Measurements from ENCODE around the gene PDE1C. TPM values are rescaled to one million over a fixed set of nuclear protein-coding genes. Genes with fewer than 3 reads are reported as not detected.
A peak's percentile ranks its signal among the peaks of the same experiment; 100 is the strongest.

The PDE1C gene
- polyA plus RNA-seq, 3 donors from 2014 or later, result 0.09 TPM; not detected in 2

DNA sequence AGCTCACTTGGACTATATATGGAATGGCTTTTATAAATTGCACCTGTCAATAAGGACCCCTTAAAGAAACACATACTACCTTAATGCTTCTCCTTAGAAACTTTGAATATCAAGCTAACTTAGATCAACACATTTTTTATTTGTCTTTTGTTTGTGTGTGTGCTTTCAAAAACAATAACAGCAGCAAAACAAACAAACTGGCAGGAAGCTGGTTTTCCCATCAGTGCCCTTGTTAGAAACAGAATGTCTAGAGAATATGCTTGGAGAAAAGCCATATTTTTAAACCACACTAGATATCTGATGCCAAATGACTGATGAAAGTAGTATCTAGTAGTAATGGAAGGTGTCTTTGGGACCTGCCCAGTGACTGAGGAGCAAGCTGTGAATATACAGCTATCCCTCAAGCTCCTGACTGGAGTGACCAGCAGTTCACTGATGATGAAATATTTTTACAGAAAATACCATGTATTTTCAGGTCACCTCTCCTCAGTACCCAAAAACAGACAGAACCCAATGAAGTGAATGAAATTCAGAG, 1.0 kb downstream of the PDE1C start:
- Mint-ChIP-seq H3K4me3 (peak overlapping the region in 1 of 5 donors; percentile 35), H3K4me1 (peaks cover 0 to 8% of the 10 kb centered on the region in 2 donors), H3K27ac (no peak overlapping the region), H3K9me3 (peaks cover 0 to 25% (median 3%) of the 10 kb centered on the region in 6 donors), H3K36me3 (no peaks in the 10 kb centered on the region), H3K27me3 (ENCODE audit: low read depth in 3 of 3) (peaks cover 1 to 12% (median 12%) of the 10 kb centered on the region in 3 donors)
- DNase-seq, result no peak

DNA sequence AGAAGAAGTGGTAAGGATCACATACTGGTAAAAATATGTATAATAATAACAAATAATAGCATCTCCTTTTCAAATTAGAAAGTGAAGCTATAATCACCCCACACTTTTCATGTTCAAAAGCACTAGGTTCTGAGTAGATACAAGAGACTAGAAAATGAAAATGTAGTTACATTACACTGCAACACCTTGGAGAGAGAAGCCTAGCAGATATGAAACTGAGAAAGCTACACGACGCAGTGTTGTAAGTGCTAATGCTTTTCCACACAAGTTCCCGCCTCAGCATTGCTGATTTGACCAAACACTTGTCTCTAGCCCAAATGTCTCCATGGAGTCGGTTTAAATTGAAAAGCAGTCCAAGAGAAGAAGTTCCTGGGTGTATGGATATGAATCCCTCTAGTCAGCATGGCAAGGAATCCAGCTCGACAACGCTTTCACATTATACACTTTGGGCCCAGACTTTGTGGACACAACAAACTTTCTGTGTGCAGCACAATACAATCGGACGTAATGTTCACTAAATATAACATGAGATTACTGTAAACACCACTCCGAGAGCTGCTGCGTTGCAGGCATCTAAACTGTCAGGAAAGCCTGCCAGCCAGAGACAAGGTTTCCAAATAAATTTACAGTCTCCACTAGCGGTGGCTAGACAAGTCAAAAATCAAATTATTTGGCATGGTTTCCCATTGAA, 1.7 kb downstream of the PDE1C start:
- peaks cover 1 to 12% (median 10%) of the 10 kb centered on the region in 3 donors for H3K27me3 Mint-ChIP-seq (ENCODE audit: low read depth in 3 of 3)
- H3K36me3 Mint-ChIP-seq, result no peaks in the 10 kb centered on the region
- H3K9me3 Mint-ChIP-seq, result peaks cover 0 to 19% (median 3%) of the 10 kb centered on the region in 6 donors
- H3K27ac Mint-ChIP-seq, result no peak overlapping the region
- DNase-seq, result no peak
- peaks cover 0 to 8% of the 10 kb centered on the region in 2 donors for H3K4me1 Mint-ChIP-seq
- H3K4me3 Mint-ChIP-seq, result no peak overlapping the region

DNA sequence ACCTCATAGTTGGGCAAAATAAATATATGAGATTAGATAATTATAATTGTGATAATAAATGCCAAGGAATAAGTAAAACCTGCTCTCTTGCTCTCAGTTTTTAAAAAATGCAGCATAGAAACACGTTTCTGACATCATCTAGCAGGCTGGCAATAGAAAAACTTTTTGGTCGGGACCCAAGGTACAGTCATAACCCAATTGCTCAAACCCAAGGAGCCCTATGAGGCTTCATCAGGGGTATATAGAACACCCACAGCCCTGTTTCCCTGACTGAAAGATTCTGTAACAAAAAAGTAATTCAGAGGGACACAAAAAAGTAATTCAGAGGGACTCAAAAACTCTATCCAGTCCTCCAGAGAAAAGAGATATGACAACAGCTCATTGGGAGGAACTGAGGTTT, 3.8 kb downstream of the PDE1C start:
- no peak for DNase-seq
- peaks cover 3 to 12% (median 10%) of the 10 kb centered on the region in 3 donors for H3K27me3 Mint-ChIP-seq (ENCODE audit: low read depth in 3 of 3)
- peaks cover 0 to 8% of the 10 kb centered on the region in 2 donors for H3K4me1 Mint-ChIP-seq
- H3K9me3 Mint-ChIP-seq, result peaks cover 0 to 9% (median 2%) of the 10 kb centered on the region in 6 donors
- no peak overlapping the region for H3K4me3 Mint-ChIP-seq
- H3K27ac Mint-ChIP-seq, result no peak overlapping the region
- no peaks in the 10 kb centered on the region for H3K36me3 Mint-ChIP-seq

DNA sequence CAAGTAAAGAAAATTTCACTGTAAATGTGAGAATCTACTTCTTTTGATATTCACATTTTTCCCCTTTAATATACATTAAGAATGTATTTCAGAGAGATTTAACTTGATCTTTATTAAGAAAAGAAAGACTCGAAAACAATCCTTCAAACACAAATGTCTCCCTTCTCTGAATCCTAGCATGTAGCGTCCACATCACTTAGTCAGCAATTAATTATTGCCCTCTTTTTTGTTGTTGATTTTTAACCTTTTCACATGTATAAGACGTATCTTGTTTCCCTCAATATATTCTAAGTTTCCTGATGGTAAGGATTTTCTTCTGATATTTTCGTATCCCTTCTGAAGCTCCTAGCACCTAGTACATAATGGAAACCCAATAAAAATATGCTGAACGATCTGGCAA, 6.6 kb downstream of the PDE1C start:
- H3K27me3 Mint-ChIP-seq (ENCODE audit: low read depth in 3 of 3), result peaks cover 0 to 2% (median 0%) of the 10 kb centered on the region in 3 donors
- H3K4me3 Mint-ChIP-seq, result no peak overlapping the region
- no peaks in the 10 kb centered on the region for H3K4me1 Mint-ChIP-seq
- DNase-seq, result no peak
- H3K9me3 Mint-ChIP-seq, result no peaks in the 10 kb centered on the region
- H3K27ac Mint-ChIP-seq, result no peak overlapping the region
- no peaks in the 10 kb centered on the region for H3K36me3 Mint-ChIP-seq

DNA sequence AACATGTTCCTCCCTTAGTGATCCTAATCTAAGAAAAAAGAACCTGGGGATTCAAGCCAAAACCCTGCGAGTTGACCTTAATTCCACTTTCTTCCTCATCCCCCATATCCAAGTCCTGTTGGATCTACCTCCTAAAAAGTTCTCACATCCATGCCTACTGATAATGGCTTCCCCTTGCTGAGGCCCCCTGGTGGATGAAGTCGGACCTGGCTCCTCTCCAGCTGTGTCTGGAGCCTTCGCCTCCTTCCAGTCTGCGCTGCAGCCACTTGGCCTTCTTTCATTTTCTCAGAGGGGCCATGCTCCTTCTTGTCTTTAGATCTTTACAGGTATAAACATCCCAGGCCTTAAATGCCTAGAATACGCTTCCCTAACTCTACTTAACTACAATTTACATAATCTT, 8.1 kb downstream of the PDE1C start:
- Mint-ChIP-seq H3K9me3 (peaks cover 0 to 2% (median 0%) of the 10 kb centered on the region in 6 donors), H3K27me3 (ENCODE audit: low read depth in 3 of 3) (peaks cover 0 to 2% (median 1%) of the 10 kb centered on the region in 3 donors)
- DNase-seq, result no peak

DNA sequence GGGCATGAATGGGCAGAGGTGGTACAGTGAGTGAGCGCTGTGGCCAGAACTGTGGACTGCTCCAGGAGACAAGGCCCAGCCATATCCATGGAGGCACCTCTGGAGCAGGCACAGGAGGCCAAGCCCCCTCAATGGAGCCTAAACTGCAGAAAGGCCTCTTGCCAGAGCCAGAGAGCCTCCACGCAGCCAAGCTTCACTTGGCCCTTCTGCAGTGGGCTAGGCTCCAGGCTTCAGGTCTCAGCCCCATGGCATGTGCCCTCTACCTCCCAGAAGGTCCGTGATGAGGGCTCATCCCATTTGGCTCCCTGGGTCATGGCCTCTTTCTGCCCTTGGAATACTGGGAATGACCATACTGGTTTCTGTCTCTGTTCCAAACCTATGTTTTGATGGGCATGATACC, 8.9 kb downstream of the PDE1C start:
- DNase-seq, result no peak
- Mint-ChIP-seq H3K27ac (no peak overlapping the region), H3K9me3 (peaks cover 0 to 2% (median 0%) of the 10 kb centered on the region in 6 donors), H3K4me1 (no peaks in the 10 kb centered on the region), H3K36me3 (no peaks in the 10 kb centered on the region), H3K4me3 (no peak overlapping the region), H3K27me3 (ENCODE audit: low read depth in 3 of 3) (peaks cover 0 to 2% (median 1%) of the 10 kb centered on the region in 3 donors)

More for the DNA sequence above, 8.1 kb downstream of the PDE1C start:
- Mint-ChIP-seq H3K4me3 (no peak overlapping the region), H3K27ac (no peak overlapping the region), H3K36me3 (no peaks in the 10 kb centered on the region), H3K4me1 (no peaks in the 10 kb centered on the region)

DNA sequence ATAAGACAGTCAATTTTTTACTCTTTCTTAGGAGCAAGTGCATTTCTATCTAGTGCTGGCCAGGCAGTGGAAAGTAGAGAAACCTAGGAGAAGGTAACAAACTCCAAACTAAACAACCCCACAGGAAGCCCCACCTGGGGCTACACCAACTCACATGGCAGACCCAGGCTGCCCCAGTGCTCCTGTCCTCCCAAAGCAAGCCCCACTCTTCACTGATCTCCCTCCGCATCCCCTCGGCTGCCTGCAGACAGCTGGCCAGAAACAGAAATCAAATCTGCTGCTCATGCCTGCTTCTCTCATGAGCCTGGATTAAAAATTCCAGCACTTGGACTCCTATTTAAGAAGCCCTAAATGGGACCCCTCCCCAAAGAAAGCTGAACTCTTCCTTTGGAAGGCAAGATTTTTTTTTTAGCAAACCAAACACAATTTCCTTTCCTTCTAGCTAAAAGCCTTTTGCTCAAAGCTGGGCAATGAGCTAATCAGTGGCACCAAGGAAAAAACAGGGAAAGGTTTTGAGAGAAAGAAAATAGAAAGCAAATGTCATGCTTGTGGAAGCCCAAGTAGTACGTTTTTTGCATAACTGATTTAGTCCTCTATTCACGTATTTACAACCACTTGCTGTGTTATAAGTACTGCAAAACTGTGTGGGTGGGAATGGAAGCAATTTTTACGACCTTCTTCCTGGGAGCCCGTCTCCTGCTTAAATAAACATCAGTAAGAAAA, 10.8 kb downstream of the PDE1C start:
- H3K27me3 Mint-ChIP-seq (ENCODE audit: low read depth in 3 of 3), result peaks cover 1 to 2% (median 2%) of the 10 kb centered on the region in 3 donors
- H3K9me3 Mint-ChIP-seq, result peaks cover 0 to 6% (median 0%) of the 10 kb centered on the region in 6 donors
- H3K4me1 Mint-ChIP-seq, result no peaks in the 10 kb centered on the region
- peak overlapping the region in 1 of 6 donors; percentile 55 for H3K27ac Mint-ChIP-seq
- H3K36me3 Mint-ChIP-seq, result no peaks in the 10 kb centered on the region
- H3K4me3 Mint-ChIP-seq, result no peak overlapping the region
- no peak for DNase-seq

DNA sequence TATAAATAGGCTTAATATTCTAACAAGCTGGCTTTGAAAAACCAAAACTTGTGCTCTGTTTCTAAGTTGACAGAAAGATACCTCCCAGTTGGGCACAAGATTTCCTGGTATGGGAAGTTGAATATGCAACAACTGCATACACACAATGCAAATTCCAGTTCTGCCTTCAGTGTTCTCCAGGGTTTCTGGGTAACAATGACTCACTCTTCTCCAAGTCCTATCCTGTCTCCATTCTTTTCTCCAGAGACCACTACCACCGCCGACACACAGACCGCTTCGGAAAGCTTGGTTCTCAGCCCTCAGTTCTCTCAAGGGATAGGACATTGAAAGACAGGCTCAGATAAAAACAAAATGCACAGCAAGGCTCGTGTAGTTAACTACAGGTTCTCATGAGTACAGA, 12.2 kb downstream of the PDE1C start:
- Mint-ChIP-seq H3K4me3 (no peak overlapping the region), H3K36me3 (no peaks in the 10 kb centered on the region), H3K9me3 (peaks cover 0 to 7% (median 0%) of the 10 kb centered on the region in 6 donors), H3K27ac (no peak overlapping the region), H3K4me1 (no peaks in the 10 kb centered on the region), H3K27me3 (ENCODE audit: low read depth in 3 of 3) (peaks cover 1 to 3% (median 2%) of the 10 kb centered on the region in 3 donors)
- no peak for DNase-seq

DNA sequence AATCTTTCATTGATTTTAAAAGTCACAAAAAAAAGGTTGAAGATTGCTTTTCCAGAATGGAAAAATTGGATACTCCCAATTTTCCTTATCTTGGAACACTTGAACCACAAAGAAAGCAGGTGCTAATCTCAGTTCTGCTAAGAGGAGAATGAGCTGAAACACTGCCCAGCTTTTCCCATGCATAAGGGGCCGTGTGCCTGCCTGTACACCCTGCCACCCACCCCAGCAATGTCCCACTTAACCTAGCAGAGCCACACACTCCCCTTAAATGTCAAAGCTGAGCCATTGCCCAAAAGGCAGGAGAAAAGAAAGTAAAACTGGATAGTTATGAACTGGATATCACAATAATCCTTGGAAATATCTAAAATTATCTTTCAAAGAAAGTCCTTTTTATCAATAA, 13.4 kb downstream of the PDE1C start:
- Mint-ChIP-seq H3K36me3 (no peaks in the 10 kb centered on the region), H3K27ac (no peak overlapping the region), H3K4me3 (no peak overlapping the region), H3K9me3 (peaks cover 0 to 7% (median 0%) of the 10 kb centered on the region in 6 donors), H3K4me1 (no peaks in the 10 kb centered on the region), H3K27me3 (ENCODE audit: low read depth in 3 of 3) (peaks cover 0 to 3% (median 1%) of the 10 kb centered on the region in 3 donors)
- no peak for DNase-seq

DNA sequence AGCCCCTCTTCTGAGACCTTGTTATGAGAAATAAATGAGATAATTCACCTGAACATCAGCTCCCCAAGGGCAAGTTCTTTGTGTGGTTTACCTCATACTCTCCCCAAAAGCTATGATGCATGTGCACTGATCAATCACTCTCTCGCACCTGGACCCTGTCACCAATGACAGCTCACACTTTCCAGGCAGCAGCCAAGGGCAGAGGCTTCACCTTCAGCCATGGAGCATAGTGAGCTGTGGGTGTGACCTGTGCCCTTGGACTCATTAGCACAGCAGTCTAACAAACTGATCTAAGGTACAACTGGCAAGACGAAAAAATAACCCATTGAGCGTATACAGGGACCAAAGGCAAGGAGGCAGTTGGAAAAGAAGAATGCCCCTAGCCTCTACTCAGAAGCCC, 17.0 kb downstream of the PDE1C start:
- Mint-ChIP-seq H3K9me3 (peaks cover 0 to 7% (median 0%) of the 10 kb centered on the region in 6 donors), H3K36me3 (no peaks in the 10 kb centered on the region), H3K4me3 (no peak overlapping the region), H3K27me3 (ENCODE audit: low read depth in 3 of 3) (peaks cover 0 to 3% (median 3%) of the 10 kb centered on the region in 3 donors), H3K27ac (no peak overlapping the region), H3K4me1 (no peaks in the 10 kb centered on the region)
- no peak for DNase-seq

DNA sequence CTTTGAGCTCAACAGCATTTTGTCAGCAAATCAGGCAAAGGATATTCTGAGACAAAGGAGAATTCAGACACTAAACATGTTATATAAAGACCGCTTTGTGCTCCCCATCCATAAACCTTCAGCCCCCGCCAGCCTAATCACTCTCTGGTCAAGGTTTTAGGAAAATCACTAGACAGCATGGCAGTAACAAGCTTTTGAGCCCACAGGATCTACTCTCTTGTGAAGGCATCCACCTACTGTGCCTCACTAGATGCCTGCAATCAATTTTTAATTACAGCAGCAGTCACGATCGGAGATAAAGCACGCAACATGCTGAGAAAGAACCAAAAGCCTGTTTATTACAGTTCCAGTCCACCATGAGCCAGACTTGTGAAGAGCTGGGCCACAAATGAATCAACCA, 19.1 kb downstream of the PDE1C start:
- Mint-ChIP-seq H3K27me3 (ENCODE audit: low read depth in 3 of 3) (peaks cover 0 to 3% (median 1%) of the 10 kb centered on the region in 3 donors), H3K9me3 (peaks cover 0 to 7% (median 0%) of the 10 kb centered on the region in 6 donors), H3K27ac (no peak overlapping the region), H3K36me3 (no peaks in the 10 kb centered on the region), H3K4me3 (no peak overlapping the region), H3K4me1 (no peaks in the 10 kb centered on the region)
- DNase-seq, result no peak

DNA sequence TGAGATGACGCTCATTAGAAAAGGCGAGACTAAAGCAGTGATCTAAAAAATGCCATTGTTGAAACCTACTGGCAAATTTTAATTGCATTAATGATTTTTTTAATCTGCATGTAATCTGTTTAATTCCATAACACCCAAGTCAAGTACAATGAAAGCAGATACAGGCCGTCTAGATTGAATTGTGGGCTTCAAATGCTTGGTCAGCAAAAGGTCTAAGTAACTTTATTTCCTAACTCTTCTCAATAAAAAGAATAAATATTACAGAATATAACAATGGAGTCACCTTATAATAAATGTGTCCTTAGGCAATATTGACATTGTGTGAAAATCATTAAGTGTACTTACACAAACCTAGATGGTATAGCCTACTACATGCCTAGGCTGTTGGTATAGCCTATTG, 20.6 kb downstream of the PDE1C start:
- Mint-ChIP-seq H3K27me3 (ENCODE audit: low read depth in 3 of 3) (peaks cover 0 to 3% (median 1%) of the 10 kb centered on the region in 3 donors), H3K27ac (no peak overlapping the region), H3K4me1 (no peaks in the 10 kb centered on the region), H3K9me3 (peaks cover 0 to 2% (median 0%) of the 10 kb centered on the region in 6 donors), H3K4me3 (no peak overlapping the region), H3K36me3 (no peaks in the 10 kb centered on the region)
- no peak for DNase-seq

DNA sequence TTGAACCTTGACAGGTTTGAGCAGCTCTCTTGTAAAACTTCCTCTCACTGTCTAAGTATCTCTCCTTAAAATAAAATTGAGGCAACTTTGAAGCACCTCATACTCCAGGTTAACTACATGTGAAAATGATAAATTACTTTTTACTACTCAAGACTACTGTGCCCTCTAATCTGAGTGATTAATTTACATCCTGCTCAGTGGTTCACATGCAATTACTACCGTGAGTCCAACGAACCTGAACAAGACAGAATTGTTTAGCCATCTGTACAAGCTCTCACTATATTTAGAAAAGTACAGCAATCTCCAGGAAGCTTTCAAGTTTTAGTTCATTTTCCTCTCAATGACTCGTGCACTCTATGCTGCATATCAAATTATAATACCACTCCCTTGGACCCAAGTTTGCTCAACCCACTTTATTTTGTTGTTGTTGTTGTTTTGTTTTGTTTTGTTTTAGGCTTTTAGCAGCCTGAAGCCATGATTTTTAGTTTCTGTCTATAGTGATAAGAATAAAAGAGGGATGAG, 21.2 kb downstream of the PDE1C start:
- H3K36me3 Mint-ChIP-seq, result no peaks in the 10 kb centered on the region
- no peak overlapping the region for H3K27ac Mint-ChIP-seq
- DNase-seq, result no peak
- H3K4me1 Mint-ChIP-seq, result no peaks in the 10 kb centered on the region
- H3K27me3 Mint-ChIP-seq (ENCODE audit: low read depth in 3 of 3), result peaks cover 0 to 1% (median 0%) of the 10 kb centered on the region in 3 donors
- no peaks in the 10 kb centered on the region for H3K9me3 Mint-ChIP-seq
- H3K4me3 Mint-ChIP-seq, result no peak overlapping the region

DNA sequence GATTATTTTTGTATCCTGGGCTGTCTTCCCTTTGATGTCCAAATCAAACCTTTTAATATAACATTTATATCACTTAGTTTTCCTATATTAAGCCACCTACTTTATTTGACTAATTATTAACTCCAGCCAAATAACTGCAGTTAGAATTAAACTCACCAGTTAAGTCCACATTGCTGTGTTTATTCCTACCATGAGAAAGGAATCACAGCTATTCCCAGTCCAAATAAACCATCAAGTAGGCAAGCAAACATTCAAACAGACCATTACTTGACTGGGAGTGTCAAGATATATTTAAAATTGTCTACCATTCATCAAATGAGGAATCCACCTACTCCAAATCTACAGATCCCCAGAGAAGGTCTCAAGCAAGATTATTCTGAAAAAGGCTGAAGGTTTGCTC, 22.4 kb downstream of the PDE1C start:
- no peak overlapping the region for H3K27ac Mint-ChIP-seq
- H3K27me3 Mint-ChIP-seq (ENCODE audit: low read depth in 3 of 3), result peaks cover 0 to 1% (median 0%) of the 10 kb centered on the region in 3 donors
- DNase-seq, result no peak
- no peak overlapping the region for H3K4me3 Mint-ChIP-seq
- no peaks in the 10 kb centered on the region for H3K36me3 Mint-ChIP-seq
- H3K9me3 Mint-ChIP-seq, result no peaks in the 10 kb centered on the region
- H3K4me1 Mint-ChIP-seq, result no peaks in the 10 kb centered on the region

Data from immature natural killer cell (primary cell).